T-helper 2 cell treated with Interferon-gamma antibody and Interleukin-4, amounts not matched to agents 100 ng/mL and 5 ng/mL, for 36 hours (primary cell): ENCODE data around the gene FAM227A. TPM values are rescaled to one million over a fixed set of nuclear protein-coding genes. Genes with fewer than 3 reads are reported as not detected.

Experiments used
- intact Hi-C: fragments of 100-400 bp; cut with micrococcal nuclease; formaldehyde crosslinking; loops from one replicate; pipeline ENCODE4 v1.15.1; 2023
- total RNA-seq: library from RNA; stranded (reverse); gene quantifications from 2 replicates; pipeline ENCODE4 v1.2.3, GENCODE V29; 2022

FAM227A gene
- total RNA-seq = 0.11 TPM in 1 of 2 replicates, not detected in the other

GRCh38 chr22:38656256-38657044, at the start of gene FAM227A, which contains the start of gene CBY1:
FAM227A (minus strand) TSS chr22:38656392; CDS start chr22:38650168, 6,224 bp downstream.
CBY1 (plus strand) TSS chr22:38656638; CDS start chr22:38668055, 11,417 bp downstream.
- intact Hi-C loops = loop anchor here (1.0 kb wide), 3 partner anchors 25 to 150 kb away; partner anchors contain the start of genes DDX17, JOSD1 and TOMM22

GRCh38 chr22:38705235-38706100, 49.3 kb upstream of the FAM227A start, which contains the start of gene GTPBP1:
GTPBP1 (plus strand) TSS chr22:38705944; CDS start chr22:38705956, 12 bp downstream.
- intact Hi-C loops = loop anchor here (1.0 to 5.0 kb wide), 4 partner anchors 49 to 613 kb away; partner anchors contain the start of genes DDX17, DMC1 and RPL3

- intact Hi-C loops = loop anchor here (1.0 to 5.0 kb wide), 4 partner anchors 50 to 614 kb away; partner anchors contain the start of genes DDX17, DMC1 and RPL3
These were observed 48.6 kb upstream of the FAM227A start for GRCh38 chr22:38704654-38705234.

GRCh38 chr22:38700789-38701628, 44.8 kb upstream of the FAM227A start, which contains the start of gene JOSD1:
JOSD1 (minus strand) TSS chr22:38700943; CDS start chr22:38699987, 956 bp downstream.
- intact Hi-C loops = loop anchor here (1.0 to 2.0 kb wide), 2 partner anchors 20 to 45 kb away; partner anchors contain the start of genes CBY1, FAM227A and TOMM22

GRCh38 chr22:38700270-38700788, 44.1 kb upstream of the FAM227A start:
- intact Hi-C loops = loop anchor here (1.0 to 2.0 kb wide), 2 partner anchors 20 to 44 kb away; partner anchors contain the start of genes CBY1, FAM227A and TOMM22

GRCh38 chr22:38699784-38700183, 43.6 kb upstream of the FAM227A start:
- intact Hi-C loops = loop anchor here (1.0 to 2.0 kb wide), 2 partner anchors 19 to 43 kb away; partner anchors contain the start of genes CBY1, FAM227A and TOMM22

- intact Hi-C loops = no loop called here
These were observed 43.0 kb upstream of the FAM227A start for GRCh38 chr22:38699143-38699542.

GRCh38 chr22:38698407-38699094, 42.4 kb upstream of the FAM227A start:
- intact Hi-C loops = no loop called here

- intact Hi-C loops = no loop called here
These were observed 41.4 kb upstream of the FAM227A start for GRCh38 chr22:38697425-38698089.

GRCh38 chr22:38696606-38697424, 40.6 kb upstream of the FAM227A start:
- intact Hi-C loops = no loop called here

- intact Hi-C loops = no loop called here
These were observed 38.7 kb upstream of the FAM227A start for GRCh38 chr22:38694940-38695339.

GRCh38 chr22:38694049-38694448, 37.9 kb upstream of the FAM227A start:
- intact Hi-C loops = no loop called here

- intact Hi-C loops = no loop called here
These were observed 33.5 kb upstream of the FAM227A start for GRCh38 chr22:38689651-38690050.

GRCh38 chr22:38685761-38686160, 29.6 kb upstream of the FAM227A start:
- intact Hi-C loops = no loop called here

- intact Hi-C loops = no loop called here
These were observed 28.7 kb upstream of the FAM227A start for GRCh38 chr22:38684895-38685294.

- intact Hi-C loops = loop anchor here (1.0 to 2.0 kb wide), 2 partner anchors 19 to 24 kb away; partner anchors contain the start of gene JOSD1
These were observed 25.6 kb upstream of the FAM227A start, which contains the start of gene TOMM22 for GRCh38 chr22:38681582-38682335. TOMM22 (plus strand) TSS chr22:38681957; CDS start chr22:38681979, 22 bp downstream.

- intact Hi-C loops = no loop called here
These were observed 19.6 kb upstream of the FAM227A start for GRCh38 chr22:38675833-38676232.
